HG03196 (cell line): ENCODE results near the gene LGALS1.
A peak's percentile ranks its signal among the peaks of the same experiment; 100 is the strongest.
"Not testable (repeated sequence)": the region's sequence is repeated elsewhere in the genome, so short reads cannot be mapped to it uniquely, and the experiment has no call there.

Experiments
- ATAC-seq: cut with Tn5 transposase; IDR thresholded peaks from one replicate; pipeline ENCODE4 v1.9.1; 2021; ENCODE audit not compliant: unreplicated experiment

LGALS1 gene

DNA sequence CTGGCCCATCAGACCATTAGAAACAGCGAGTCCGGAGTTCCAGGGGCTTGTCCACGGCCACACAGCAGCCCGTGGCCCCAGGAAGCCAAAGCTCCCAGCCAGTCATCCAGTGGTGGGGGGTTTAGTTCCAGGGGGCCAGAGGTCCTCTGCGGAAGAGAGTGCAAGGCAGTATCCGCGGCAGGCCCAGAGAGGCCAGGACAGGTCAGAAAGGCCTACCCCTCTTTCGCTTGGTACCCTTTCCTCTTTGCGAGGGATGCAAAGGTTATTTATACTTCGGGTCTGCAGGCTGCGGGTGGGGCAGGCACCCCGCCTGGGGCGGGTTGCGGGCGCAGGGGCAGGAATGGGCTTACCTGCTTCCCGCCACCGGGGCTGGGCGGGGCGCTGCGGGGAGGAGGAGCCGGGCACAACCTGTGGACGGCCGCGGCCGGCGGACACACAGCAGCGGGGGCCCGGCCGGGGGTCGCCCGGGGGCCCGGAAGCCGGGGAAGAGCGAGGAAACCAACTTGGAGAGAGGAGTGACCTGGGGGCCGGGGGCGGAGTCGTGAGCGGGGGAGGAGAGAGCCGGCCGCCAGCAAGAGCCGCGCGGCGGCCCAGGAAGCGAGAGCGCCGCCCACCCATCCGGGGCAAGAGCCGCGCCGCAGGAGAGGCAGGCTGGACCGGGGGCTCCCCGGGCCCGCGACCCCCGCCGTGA, 36.2 kb upstream of the LGALS1 start, which contains the start of gene SH3BP1:
Gene SH3BP1 (plus strand): TSS at position 600 of the 691 bp plus-strand sequence. CDS start 119 bp downstream, outside the sequence.
- no peak for ATAC-seq

GRCh38 chr22:37639771-37640590, 35.5 kb upstream of the LGALS1 start:
- ATAC-seq, result no peak

GRCh38 chr22:37640591-37641560, 34.6 kb upstream of the LGALS1 start:
- no peak for ATAC-seq

DNA sequence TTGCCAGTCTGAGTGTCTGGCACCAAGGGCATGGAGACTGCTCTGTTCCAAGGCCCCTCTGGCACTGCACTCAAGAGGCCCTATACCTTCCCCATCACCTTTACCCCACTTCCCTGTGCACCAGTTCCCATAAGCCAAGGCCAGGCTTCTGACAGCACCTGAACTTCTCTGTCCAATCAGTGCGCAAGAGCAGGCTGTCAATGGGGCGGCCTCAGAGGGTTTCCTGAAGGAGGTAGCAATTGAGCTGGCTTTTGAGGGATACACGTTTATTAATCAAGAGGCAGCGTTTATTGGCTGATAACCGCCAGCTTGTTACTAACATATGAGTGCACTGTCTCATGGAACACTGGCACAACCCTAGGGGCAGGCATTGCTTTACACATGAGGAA, 33.9 kb upstream of the LGALS1 start:
- ATAC-seq, result no peak

DNA sequence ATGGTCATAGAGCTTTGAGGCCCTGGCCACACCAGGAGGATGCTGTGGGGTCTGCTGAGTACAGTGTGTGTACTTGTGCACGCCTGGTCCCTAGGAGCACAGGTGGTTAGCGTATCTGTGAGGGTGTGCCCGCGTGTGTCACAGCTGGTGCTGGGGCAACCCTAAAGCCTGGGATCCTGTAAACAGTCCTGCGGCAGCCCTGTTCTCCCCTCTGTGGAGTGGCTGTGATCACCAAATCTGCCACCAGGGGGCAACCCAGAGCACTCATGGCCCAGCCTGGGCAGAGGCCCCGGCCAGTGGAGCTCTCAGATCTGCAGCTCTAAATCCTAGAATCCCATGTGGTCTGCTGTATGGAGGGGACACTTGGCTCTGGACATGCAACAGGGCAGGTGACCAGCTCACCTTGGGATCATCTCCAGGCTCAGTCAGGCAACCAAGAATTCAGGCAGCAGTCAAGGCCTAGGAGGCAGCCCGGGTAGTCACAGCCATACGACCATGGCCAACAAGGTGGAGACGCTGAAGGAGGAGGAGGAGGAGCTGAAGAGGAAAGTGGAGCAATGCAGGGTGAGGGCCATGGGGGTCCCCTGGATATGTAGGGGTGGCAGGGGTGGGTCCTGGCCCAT, 32.1 kb upstream of the LGALS1 start:
- no peak for ATAC-seq

DNA sequence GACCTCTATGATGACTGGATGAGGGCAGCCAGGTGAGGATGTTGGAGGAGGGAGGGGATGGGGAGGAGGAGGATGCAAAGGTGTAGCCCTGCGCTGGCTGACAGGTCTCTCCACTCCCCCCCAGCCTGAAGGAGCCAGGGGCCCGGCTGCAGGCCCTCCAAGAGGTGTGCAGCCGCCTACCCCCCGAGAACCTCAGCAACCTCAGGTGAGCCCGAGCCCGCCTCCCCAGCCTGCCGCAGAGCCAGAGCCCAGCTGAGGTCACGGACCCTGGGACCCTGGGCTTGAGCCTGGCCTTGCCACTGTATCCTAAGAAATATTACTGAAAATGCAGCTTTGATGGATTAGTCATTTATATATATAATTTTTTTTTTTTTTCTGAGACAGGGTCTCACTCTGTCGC, 28.1 kb upstream of the LGALS1 start:
- no peak for ATAC-seq

GRCh38 chr22:37647928-37648327, 27.5 kb upstream of the LGALS1 start:
- ATAC-seq, result no peak

DNA sequence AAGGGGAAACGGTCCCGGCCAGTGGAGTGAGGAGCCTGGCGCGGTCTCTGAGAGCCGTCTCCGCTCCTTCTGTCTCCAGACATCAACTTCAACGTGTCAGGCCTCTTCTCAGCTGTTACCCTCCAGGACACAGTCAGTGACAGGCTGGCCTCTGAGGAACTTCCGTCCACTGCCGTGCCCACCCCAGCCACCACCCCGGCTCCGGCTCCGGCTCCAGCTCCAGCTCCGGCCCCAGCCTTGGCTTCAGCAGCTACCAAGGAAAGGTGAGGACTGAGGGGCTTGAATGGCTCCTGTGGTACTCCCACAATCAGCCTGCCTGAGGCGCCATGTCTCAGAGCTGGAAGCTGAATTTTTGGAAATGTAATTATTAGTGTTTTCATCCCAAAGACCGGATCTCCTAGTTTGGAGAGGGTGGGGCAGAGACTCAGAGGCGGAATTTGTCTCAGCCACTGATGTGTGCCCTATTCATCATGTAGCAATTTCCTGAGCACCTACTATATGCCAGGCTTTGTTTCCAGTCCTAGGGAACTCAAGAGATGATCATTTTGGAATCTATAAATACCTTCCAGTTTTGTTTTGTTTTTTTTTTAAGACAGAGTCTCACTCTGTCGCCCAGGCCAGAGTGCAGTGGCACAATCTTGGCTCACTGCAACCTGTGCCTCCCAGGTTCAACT, 24.8 kb upstream of the LGALS1 start:
- ATAC-seq, result no peak

DNA sequence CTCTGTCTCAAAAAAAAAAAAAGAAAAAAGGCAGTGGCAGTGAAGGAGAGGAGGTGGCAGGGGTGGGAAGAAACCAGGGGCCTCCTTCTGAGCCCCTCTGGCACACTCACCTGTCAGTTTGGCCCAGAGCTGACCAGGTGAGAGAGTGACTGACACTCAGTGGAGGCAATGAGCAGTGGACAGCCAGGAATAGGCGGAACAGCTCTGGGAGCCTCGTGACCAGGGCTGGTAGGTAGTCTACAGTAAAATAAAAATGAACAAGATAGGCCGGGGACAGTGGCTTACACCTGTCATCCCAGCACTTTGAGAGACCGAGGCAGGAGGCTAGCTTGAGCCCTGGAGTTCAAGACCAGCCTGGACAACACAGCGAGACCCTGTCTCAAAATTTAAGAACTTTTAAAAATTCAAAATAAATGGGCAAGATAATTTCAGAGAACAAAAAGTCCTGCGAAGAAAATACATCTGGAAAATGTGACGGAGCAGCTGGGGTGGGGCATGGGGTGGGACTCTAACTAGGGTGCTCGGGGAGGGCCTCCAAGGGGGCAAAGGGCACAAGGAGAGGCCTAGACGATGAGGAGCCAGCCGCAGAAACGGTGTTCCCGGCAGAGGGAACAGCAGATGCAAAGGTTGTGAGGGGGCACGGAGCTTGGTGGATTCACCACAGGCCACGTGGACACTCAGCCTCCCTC, 20.7 kb upstream of the LGALS1 start:
- no peak for ATAC-seq

GRCh38 chr22:37655252-37655563, 20.2 kb upstream of the LGALS1 start:
- ATAC-seq, result no peak

DNA sequence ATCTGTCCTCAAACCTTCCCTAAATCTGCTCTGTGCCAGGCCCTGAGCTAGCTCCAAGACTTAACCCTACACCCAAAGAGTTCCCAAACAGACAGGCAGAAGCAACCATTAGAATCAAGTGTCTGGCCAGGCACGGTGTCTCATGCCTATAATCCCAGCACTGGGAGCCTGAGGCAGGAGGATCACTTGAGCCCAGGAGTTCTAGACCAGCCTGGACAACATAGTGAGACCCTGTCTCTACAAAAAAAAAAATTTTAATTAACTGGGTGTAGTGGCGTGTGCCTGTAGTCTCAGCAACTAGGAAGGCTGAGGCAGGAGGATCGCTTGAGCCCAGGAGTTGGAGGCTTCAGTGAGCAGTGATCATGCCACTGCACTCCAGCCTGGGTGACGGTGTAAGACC, 18.9 kb upstream of the LGALS1 start:
- not testable (repeated sequence) for ATAC-seq

GRCh38 chr22:37657590-37658132, 17.8 kb upstream of the LGALS1 start:
- no peak for ATAC-seq

GRCh38 chr22:37658133-37659065, 17.0 kb upstream of the LGALS1 start, which contains the start of gene PDXP:
TSS of gene PDXP (plus strand) at chr22:37658723. CDS start at chr22:37658783, 60 bp downstream.
- peak; percentile 81 for ATAC-seq

DNA sequence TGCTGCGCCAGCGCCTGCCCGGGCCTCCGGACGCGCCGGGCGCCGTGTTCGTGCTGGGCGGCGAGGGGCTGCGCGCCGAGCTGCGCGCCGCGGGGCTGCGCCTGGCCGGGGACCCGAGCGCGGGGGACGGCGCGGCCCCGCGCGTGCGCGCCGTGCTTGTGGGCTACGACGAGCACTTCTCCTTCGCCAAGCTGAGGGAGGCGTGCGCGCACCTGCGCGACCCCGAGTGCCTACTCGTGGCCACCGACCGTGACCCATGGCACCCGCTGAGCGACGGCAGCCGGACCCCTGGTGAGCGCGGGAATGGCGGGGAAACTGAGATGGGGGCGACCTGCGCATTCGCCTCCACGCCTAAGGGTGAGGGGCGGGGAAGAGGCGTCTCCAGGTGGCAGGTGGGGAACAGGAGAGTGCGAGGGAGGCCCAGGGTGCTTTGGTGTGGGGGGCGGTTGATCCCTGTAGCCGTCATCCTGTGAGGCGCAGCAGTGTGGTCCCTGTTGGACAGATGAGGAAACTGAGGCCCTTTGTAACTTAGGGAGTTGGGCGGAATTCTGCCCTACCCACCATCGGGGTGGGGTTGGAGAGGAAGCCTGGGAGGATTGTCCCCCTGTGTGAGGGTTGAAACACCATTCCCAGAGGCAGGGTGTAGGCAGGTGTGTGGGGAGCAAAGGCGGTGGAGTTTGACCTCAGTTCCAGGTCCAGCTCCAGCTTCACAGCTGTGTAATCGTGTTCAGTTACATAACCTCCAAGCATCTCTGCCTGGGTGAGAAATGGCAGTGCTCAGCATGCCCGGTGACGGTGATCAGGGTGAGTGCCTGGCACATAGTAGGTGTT, 16.2 kb upstream of the LGALS1 start:
- no peak for ATAC-seq

DNA sequence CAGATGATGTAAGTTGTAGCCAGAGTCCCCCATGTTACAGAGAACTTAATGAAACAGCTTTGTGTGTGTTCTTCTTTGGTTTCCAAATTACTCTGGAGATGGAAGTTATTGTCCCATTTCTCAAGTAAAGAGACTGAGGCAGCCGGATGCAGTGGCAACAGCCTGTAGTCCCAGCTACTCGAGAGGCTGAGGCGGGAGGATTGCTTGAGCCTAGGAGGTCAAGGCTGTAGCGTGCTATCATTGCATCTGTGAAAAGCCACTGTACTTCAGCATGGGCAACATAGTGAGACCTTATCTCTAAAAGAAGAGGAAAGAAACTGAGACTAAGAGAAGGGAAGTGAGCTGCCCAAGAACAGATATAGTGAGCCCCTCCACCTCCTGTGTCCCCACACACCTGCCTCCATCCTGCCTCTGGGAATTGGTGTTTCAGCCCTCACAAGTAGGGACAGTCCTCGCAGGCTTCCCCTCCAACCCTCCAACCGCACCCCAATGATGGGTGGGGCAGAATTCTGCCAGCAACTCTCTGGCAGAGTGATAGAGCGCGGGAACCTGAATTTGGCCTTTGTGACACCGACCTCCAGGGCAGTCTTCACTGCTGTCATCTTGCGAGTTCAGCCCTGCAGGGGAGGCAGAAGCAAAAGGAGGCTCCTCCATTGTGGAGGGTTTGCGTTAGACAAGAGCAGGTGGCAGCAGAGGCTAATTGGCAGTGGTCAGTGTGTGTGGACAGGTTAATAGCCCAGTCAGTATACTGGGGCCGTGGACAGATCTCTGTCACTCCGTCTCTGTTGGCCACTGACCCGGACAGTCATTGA, 15.3 kb upstream of the LGALS1 start:
- ATAC-seq, result no peak

DNA sequence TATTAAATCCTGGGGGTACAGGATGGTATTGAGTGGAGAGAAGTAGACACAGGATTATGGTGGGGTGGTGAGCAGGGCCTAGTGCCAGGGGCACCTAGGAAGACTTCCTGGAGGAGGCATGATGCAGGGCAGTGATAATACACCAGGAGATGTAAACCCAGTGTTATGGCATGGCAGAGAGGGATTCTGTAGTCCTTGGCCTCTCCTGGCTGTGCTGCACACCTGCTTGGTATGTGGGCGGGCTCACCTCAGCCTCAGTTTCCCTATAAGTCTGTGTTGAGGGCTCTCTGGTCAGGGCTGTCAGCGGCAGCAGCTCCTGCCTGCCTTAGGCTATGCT, 14.8 kb upstream of the LGALS1 start:
- no peak for ATAC-seq
